Skeletal muscle satellite cell (primary cell): ENCODE results near the gene COG2.
A peak's percentile ranks its signal among the peaks of the same experiment; 100 is the strongest.

ENCODE experiments used
- H3K27me3 ChIP-seq: 2 replicates; pipeline ENCODE4 v1.7.0; 2013; ENCODE audit warnings: low read length; ENCODE audit not compliant: control insufficient read depth, insufficient read depth
- H3K36me3 ChIP-seq: 2 replicates; pipeline ENCODE4 v1.7.0; 2013; ENCODE audit warnings: mild to moderate bottlenecking, control low read depth, low read length; ENCODE audit not compliant: insufficient read depth
- H3K4me1 ChIP-seq: 2 replicates; pipeline ENCODE4 v1.7.0; 2013; ENCODE audit warnings: low read length; ENCODE audit not compliant: control insufficient read depth, insufficient read depth
- H3K4me2 ChIP-seq: 2 replicates; pipeline ENCODE4 v1.7.0; 2013; ENCODE audit warnings: mild to moderate bottlenecking, low read length
- H3K4me3 ChIP-seq: 2 replicates; pipeline ENCODE4 v1.7.0; 2013; ENCODE audit warnings: low read length
- H3K9ac ChIP-seq: 2 replicates; pipeline ENCODE4 v1.7.0; 2013; ENCODE audit warnings: mild to moderate bottlenecking, low read depth, low read length, moderate library complexity
- H3K9me3 ChIP-seq: replicated peaks from 2 replicates; pipeline ENCODE4 v1.7.0; 2013; ENCODE audit warnings: mild to moderate bottlenecking, control low read depth, low read length

COG2 gene

GRCh38 chr1:230629511-230629910 lies 12.8 kb upstream of the COG2 start:
- H3K4me1 ChIP-seq, result peaks cover 9% of the 10 kb centered on the region
- H3K9ac ChIP-seq, result no peak overlapping the region
- H3K9me3 ChIP-seq, result no peaks in the 10 kb centered on the region
- H3K4me3 ChIP-seq, result no peak overlapping the region
- H3K27me3 ChIP-seq, result no peaks in the 10 kb centered on the region
- H3K36me3 ChIP-seq, result no peaks in the 10 kb centered on the region
- no peak overlapping the region for H3K4me2 ChIP-seq

- Histone ChIP-seq H3K4me3 (no peak overlapping the region), H3K4me2 (no peak overlapping the region), H3K9me3 (no peaks in the 10 kb centered on the region), H3K9ac (no peak overlapping the region), H3K27me3 (peaks cover 2% of the 10 kb centered on the region), H3K36me3 (no peaks in the 10 kb centered on the region), H3K4me1 (peaks cover 9% of the 10 kb centered on the region)
Observed at GRCh38 chr1:230631477-230631876, 10.8 kb upstream of the COG2 start.

GRCh38 chr1:230632273-230632873 lies 9.9 kb upstream of the COG2 start:
- Histone ChIP-seq H3K36me3 (no peaks in the 10 kb centered on the region), H3K9me3 (no peaks in the 10 kb centered on the region), H3K4me1 (peaks cover 9% of the 10 kb centered on the region), H3K4me2 (no peak overlapping the region), H3K27me3 (peaks cover 11% of the 10 kb centered on the region), H3K9ac (no peak overlapping the region), H3K4me3 (no peak overlapping the region)

- no peaks in the 10 kb centered on the region for H3K36me3 ChIP-seq
- H3K4me2 ChIP-seq, result no peak overlapping the region
- H3K4me3 ChIP-seq, result no peak overlapping the region
- H3K9me3 ChIP-seq, result no peaks in the 10 kb centered on the region
- no peak overlapping the region for H3K9ac ChIP-seq
- H3K27me3 ChIP-seq, result peaks cover 18% of the 10 kb centered on the region
- H3K4me1 ChIP-seq, result peaks cover 9% of the 10 kb centered on the region
Observed at GRCh38 chr1:230633469-230633868, 8.8 kb upstream of the COG2 start.

GRCh38 chr1:230634384-230634783 lies 7.9 kb upstream of the COG2 start:
- H3K4me1 ChIP-seq, result peaks cover 5% of the 10 kb centered on the region
- H3K9ac ChIP-seq, result no peak overlapping the region
- no peaks in the 10 kb centered on the region for H3K36me3 ChIP-seq
- no peak overlapping the region for H3K4me3 ChIP-seq
- H3K27me3 ChIP-seq, result peaks cover 23% of the 10 kb centered on the region
- H3K4me2 ChIP-seq, result no peak overlapping the region
- H3K9me3 ChIP-seq, result no peaks in the 10 kb centered on the region

- Histone ChIP-seq H3K36me3 (no peaks in the 10 kb centered on the region), H3K27me3 (peaks cover 29% of the 10 kb centered on the region), H3K9me3 (no peaks in the 10 kb centered on the region), H3K4me1 (peaks cover 2% of the 10 kb centered on the region), H3K4me2 (no peak overlapping the region), H3K4me3 (no peak overlapping the region), H3K9ac (no peak overlapping the region)
Observed at GRCh38 chr1:230636575-230637148, 5.6 kb upstream of the COG2 start.

- Histone ChIP-seq H3K27me3 (peaks cover 29% of the 10 kb centered on the region), H3K9me3 (no peaks in the 10 kb centered on the region), H3K4me2 (no peak overlapping the region), H3K4me1 (peaks cover 23% of the 10 kb centered on the region), H3K4me3 (no peak overlapping the region), H3K36me3 (no peaks in the 10 kb centered on the region), H3K9ac (no peak overlapping the region)
Observed at GRCh38 chr1:230639714-230640209, 2.5 kb upstream of the COG2 start.

- Histone ChIP-seq H3K9ac (no peak overlapping the region), H3K4me3 (no peak overlapping the region), H3K9me3 (no peaks in the 10 kb centered on the region), H3K36me3 (no peaks in the 10 kb centered on the region), H3K27me3 (peaks cover 28% of the 10 kb centered on the region), H3K4me1 (peaks cover 23% of the 10 kb centered on the region), H3K4me2 (peak overlapping the region; percentile 78)
Observed at GRCh38 chr1:230641346-230641745, 935 bp upstream of the COG2 start.

- H3K4me2 ChIP-seq, result peak overlapping the region; percentile 78
- H3K9ac ChIP-seq, result no peak overlapping the region
- H3K9me3 ChIP-seq, result no peaks in the 10 kb centered on the region
- H3K36me3 ChIP-seq, result no peaks in the 10 kb centered on the region
- H3K4me3 ChIP-seq, result peak overlapping the region; percentile 99
- H3K4me1 ChIP-seq, result peaks cover 23% of the 10 kb centered on the region
- H3K27me3 ChIP-seq, result peaks cover 23% of the 10 kb centered on the region
Observed at GRCh38 chr1:230641900-230642262, 400 bp upstream of the COG2 start.

- Histone ChIP-seq H3K4me3 (peak overlapping the region; percentile 99), H3K9ac (no peak overlapping the region)
Observed at GRCh38 chr1:230643908-230644307, 1.6 kb downstream of the COG2 start.

GRCh38 chr1:230646710-230647302 lies 4.5 kb downstream of the COG2 start:
- no peak overlapping the region for H3K4me3 ChIP-seq
- H3K4me1 ChIP-seq, result peaks cover 20% of the 10 kb centered on the region
- H3K36me3 ChIP-seq, result no peaks in the 10 kb centered on the region
- H3K27me3 ChIP-seq, result no peaks in the 10 kb centered on the region
- H3K9me3 ChIP-seq, result no peaks in the 10 kb centered on the region
- no peak overlapping the region for H3K4me2 ChIP-seq
- no peak overlapping the region for H3K9ac ChIP-seq

More at GRCh38 chr1:230643908-230644307, 1.6 kb downstream of the COG2 start:
- Histone ChIP-seq H3K36me3 (no peaks in the 10 kb centered on the region), H3K4me2 (peak overlapping the region; percentile 84), H3K9me3 (no peaks in the 10 kb centered on the region), H3K27me3 (peaks cover 8% of the 10 kb centered on the region), H3K4me1 (peaks cover 23% of the 10 kb centered on the region)

- Histone ChIP-seq H3K27me3 (no peaks in the 10 kb centered on the region), H3K4me1 (peaks cover 17% of the 10 kb centered on the region), H3K4me2 (no peak overlapping the region), H3K9ac (no peak overlapping the region), H3K9me3 (no peaks in the 10 kb centered on the region), H3K36me3 (no peaks in the 10 kb centered on the region), H3K4me3 (no peak overlapping the region)
Observed at GRCh38 chr1:230647321-230647720, 5.0 kb downstream of the COG2 start.
